ENCODE results near the gene RAPGEF1.

The RAPGEF1 gene

GRCh38 chr9:131620764-131621520, 118.9 kb downstream of the RAPGEF1 start:
- no peak for DNase-seq

GRCh38 chr9:131619680-131620079, 120.2 kb downstream of the RAPGEF1 start:
- no peak for DNase-seq

- no peak for DNase-seq
Observed at GRCh38 chr9:131618785-131619184, 121.1 kb downstream of the RAPGEF1 start.

GRCh38 chr9:131618071-131618479, 121.8 kb downstream of the RAPGEF1 start:
- peak; percentile 78 for DNase-seq

GRCh38 chr9:131617611-131618010, 122.3 kb downstream of the RAPGEF1 start:
- DNase-seq, result no peak

- DNase-seq, result no peak
Observed at GRCh38 chr9:131616983-131617604, 122.8 kb downstream of the RAPGEF1 start.

- DNase-seq, result no peak
Observed at GRCh38 chr9:131614340-131614915, 125.4 kb downstream of the RAPGEF1 start.

GRCh38 chr9:131613921-131614320, 126.0 kb downstream of the RAPGEF1 start:
- no peak for DNase-seq

- DNase-seq, result no peak
Observed at GRCh38 chr9:131612851-131613250, 127.0 kb downstream of the RAPGEF1 start.

- DNase-seq, result no peak
Observed at GRCh38 chr9:131611586-131612315, 128.1 kb downstream of the RAPGEF1 start.

GRCh38 chr9:131610231-131610761, 129.6 kb downstream of the RAPGEF1 start:
- DNase-seq, result no peak

- no peak for DNase-seq
Observed at GRCh38 chr9:131609099-131609830, 130.6 kb downstream of the RAPGEF1 start.

- no peak for DNase-seq
Observed at GRCh38 chr9:131608493-131609037, 131.3 kb downstream of the RAPGEF1 start.

GRCh38 chr9:131607591-131607990, 132.3 kb downstream of the RAPGEF1 start:
- DNase-seq, result no peak

- DNase-seq, result no peak
Observed at GRCh38 chr9:131606896-131607567, 132.8 kb downstream of the RAPGEF1 start.

- DNase-seq, result no peak
Observed at GRCh38 chr9:131605770-131606590, 133.9 kb downstream of the RAPGEF1 start.

- no peak for DNase-seq
Observed at GRCh38 chr9:131603711-131604439, 136.0 kb downstream of the RAPGEF1 start.

GRCh38 chr9:131603199-131603598, 136.7 kb downstream of the RAPGEF1 start:
- DNase-seq, result no peak

GRCh38 chr9:131601683-131602181, 138.1 kb downstream of the RAPGEF1 start:
- DNase-seq, result no peak

GRCh38 chr9:131598121-131598520, 141.8 kb downstream of the RAPGEF1 start:
- no peak for DNase-seq
